Activated T-cell treated with anti-CD3 and anti-CD28 coated beads, Interleukin-2, amount 50 U/mL, for 24 hours (primary cell): ENCODE measurements around the gene FOXL2.
A peak's percentile ranks its signal among the peaks of the same experiment; 100 is the strongest.

ENCODE experiments used
- DNase-seq: peaks from one replicate; pipeline ENCODE4 v3.0.0-alpha.2; 2020
- H3K27ac Mint-ChIP-seq: 2 replicates; pipeline ENCODE4 v1.8.0; 2020; ENCODE audit warnings: mild to moderate bottlenecking, mixed read lengths
- H3K27me3 Mint-ChIP-seq: 2 replicates; pipeline ENCODE4 v1.8.0; 2020; ENCODE audit warnings: mixed read lengths
- H3K36me3 Mint-ChIP-seq: 2 replicates; pipeline ENCODE4 v1.8.0; 2020; ENCODE audit warnings: low read depth, mixed read lengths
- H3K4me1 Mint-ChIP-seq: 2 replicates; pipeline ENCODE4 v1.8.0; 2020; ENCODE audit warnings: low read depth, mixed read lengths
- H3K4me3 Mint-ChIP-seq: 2 replicates; pipeline ENCODE4 v1.8.0; 2020; ENCODE audit warnings: mild to moderate bottlenecking, moderate library complexity, mixed read lengths
- H3K9me3 Mint-ChIP-seq: 2 replicates; pipeline ENCODE4 v1.8.0; 2020; ENCODE audit warnings: mixed read lengths

FOXL2 gene

GRCh38 chr3:138950006-138950644 is 3.2 kb upstream of the FOXL2 start:
- Mint-ChIP-seq H3K4me3 (peak overlapping the region; percentile 52), H3K36me3 (no peaks in the 10 kb centered on the region), H3K27ac (no peak overlapping the region), H3K9me3 (no peaks in the 10 kb centered on the region), H3K27me3 (peaks cover 80% of the 10 kb centered on the region), H3K4me1 (peaks cover 24% of the 10 kb centered on the region)
- DNase-seq: peak; percentile 60

GRCh38 chr3:138949445-138950005 is 2.6 kb upstream of the FOXL2 start:
- Mint-ChIP-seq H3K9me3 (no peaks in the 10 kb centered on the region), H3K27ac (no peak overlapping the region), H3K4me3 (peak overlapping the region; percentile 52), H3K4me1 (peaks cover 29% of the 10 kb centered on the region), H3K27me3 (peaks cover 80% of the 10 kb centered on the region), H3K36me3 (no peaks in the 10 kb centered on the region)
- DNase-seq: no peak

GRCh38 chr3:138949002-138949418 is 2.1 kb upstream of the FOXL2 start:
- Mint-ChIP-seq H3K27me3 (peaks cover 84% of the 10 kb centered on the region), H3K27ac (no peak overlapping the region), H3K36me3 (no peaks in the 10 kb centered on the region), H3K9me3 (no peaks in the 10 kb centered on the region), H3K4me1 (peaks cover 34% of the 10 kb centered on the region), H3K4me3 (no peak overlapping the region)
- DNase-seq: no peak

- H3K36me3 Mint-ChIP-seq: no peaks in the 10 kb centered on the region
- H3K27me3 Mint-ChIP-seq: peaks cover 85% of the 10 kb centered on the region
- H3K4me1 Mint-ChIP-seq: peaks cover 39% of the 10 kb centered on the region
- no peak for DNase-seq
- H3K4me3 Mint-ChIP-seq: no peak overlapping the region
- no peak overlapping the region for H3K27ac Mint-ChIP-seq
- H3K9me3 Mint-ChIP-seq: no peaks in the 10 kb centered on the region
Observed at GRCh38 chr3:138948371-138949001, 1.5 kb upstream of the FOXL2 start.

GRCh38 chr3:138947495-138948121 is 671 bp upstream of the FOXL2 start:
- no peaks in the 10 kb centered on the region for H3K9me3 Mint-ChIP-seq
- H3K36me3 Mint-ChIP-seq: no peaks in the 10 kb centered on the region
- H3K27me3 Mint-ChIP-seq: peaks cover 88% of the 10 kb centered on the region
- DNase-seq: peak; percentile 41
- H3K4me1 Mint-ChIP-seq: peaks cover 41% of the 10 kb centered on the region
- H3K27ac Mint-ChIP-seq: no peak overlapping the region
- peak overlapping the region; percentile 67 for H3K4me3 Mint-ChIP-seq

GRCh38 chr3:138945709-138946662 is 951 bp downstream of the FOXL2 start:
- DNase-seq: peak; percentile 57
- Mint-ChIP-seq H3K36me3 (no peaks in the 10 kb centered on the region), H3K4me3 (peak overlapping the region; percentile 64), H3K4me1 (peaks cover 41% of the 10 kb centered on the region), H3K27ac (no peak overlapping the region), H3K9me3 (no peaks in the 10 kb centered on the region), H3K27me3 (peaks cover 91% of the 10 kb centered on the region)

GRCh38 chr3:138944929-138945708 is 1.8 kb downstream of the FOXL2 start:
- peaks cover 37% of the 10 kb centered on the region for H3K4me1 Mint-ChIP-seq
- H3K9me3 Mint-ChIP-seq: no peaks in the 10 kb centered on the region
- peaks cover 91% of the 10 kb centered on the region for H3K27me3 Mint-ChIP-seq
- H3K27ac Mint-ChIP-seq: peak overlapping the region; percentile 73
- DNase-seq: peak; percentile 61
- no peaks in the 10 kb centered on the region for H3K36me3 Mint-ChIP-seq
- H3K4me3 Mint-ChIP-seq: peak overlapping the region; percentile 74

- no peaks in the 10 kb centered on the region for H3K36me3 Mint-ChIP-seq
- peak overlapping the region; percentile 73 for H3K27ac Mint-ChIP-seq
- DNase-seq: no peak
- peaks cover 93% of the 10 kb centered on the region for H3K27me3 Mint-ChIP-seq
- H3K9me3 Mint-ChIP-seq: no peaks in the 10 kb centered on the region
- H3K4me3 Mint-ChIP-seq: peak overlapping the region; percentile 74
- peaks cover 38% of the 10 kb centered on the region for H3K4me1 Mint-ChIP-seq
Observed at GRCh38 chr3:138944654-138944928, 2.3 kb downstream of the FOXL2 start.

- H3K27ac Mint-ChIP-seq: no peak overlapping the region
Observed at GRCh38 chr3:138943724-138944653, 2.9 kb downstream of the FOXL2 start.

GRCh38 chr3:138942861-138943623 is 3.9 kb downstream of the FOXL2 start:
- no peak overlapping the region for H3K4me3 Mint-ChIP-seq
- DNase-seq: peak; percentile 42
- H3K9me3 Mint-ChIP-seq: no peaks in the 10 kb centered on the region
- H3K27ac Mint-ChIP-seq: no peak overlapping the region
- H3K4me1 Mint-ChIP-seq: peaks cover 47% of the 10 kb centered on the region
- no peaks in the 10 kb centered on the region for H3K36me3 Mint-ChIP-seq
- H3K27me3 Mint-ChIP-seq: peaks cover 93% of the 10 kb centered on the region

More at GRCh38 chr3:138943724-138944653, 2.9 kb downstream of the FOXL2 start:
- Mint-ChIP-seq H3K4me1 (peaks cover 38% of the 10 kb centered on the region), H3K4me3 (peak overlapping the region; percentile 74), H3K27me3 (peaks cover 93% of the 10 kb centered on the region), H3K36me3 (no peaks in the 10 kb centered on the region), H3K9me3 (no peaks in the 10 kb centered on the region)
- DNase-seq: peak; percentile 36

- DNase-seq: no peak
- H3K9me3 Mint-ChIP-seq: no peaks in the 10 kb centered on the region
- H3K4me3 Mint-ChIP-seq: no peak overlapping the region
- H3K4me1 Mint-ChIP-seq: peaks cover 51% of the 10 kb centered on the region
- H3K36me3 Mint-ChIP-seq: no peaks in the 10 kb centered on the region
- no peak overlapping the region for H3K27ac Mint-ChIP-seq
- peaks cover 93% of the 10 kb centered on the region for H3K27me3 Mint-ChIP-seq
Observed at GRCh38 chr3:138942271-138942670, 4.7 kb downstream of the FOXL2 start.

GRCh38 chr3:138941259-138941885 is 5.6 kb downstream of the FOXL2 start:
- peak; percentile 53 for DNase-seq
- no peaks in the 10 kb centered on the region for H3K36me3 Mint-ChIP-seq
- peaks cover 57% of the 10 kb centered on the region for H3K4me1 Mint-ChIP-seq
- H3K4me3 Mint-ChIP-seq: no peak overlapping the region
- no peak overlapping the region for H3K27ac Mint-ChIP-seq
- H3K9me3 Mint-ChIP-seq: no peaks in the 10 kb centered on the region
- peaks cover 94% of the 10 kb centered on the region for H3K27me3 Mint-ChIP-seq
